Psoas muscle (tissue), 8 donors: ENCODE data around the gene IDI1. TPM values are rescaled to one million over a fixed set of nuclear protein-coding genes. Genes with fewer than 3 reads are reported as not detected.

Source experiments
- ATAC-seq, 4 donors: fragments of 200-7000 bp; cut with Tn5 transposase; one replicate each; pipeline ENCODE4 v1.9.1; 2020; ENCODE audit warnings: moderate library complexity in 3 of 4, mild to moderate bottlenecking in 2 of 4
- DNase-seq, 2 donors: peaks; one replicate each; pipeline ENCODE4 v3.0.0-alpha.2; 2020
- H3K27ac ChIP-seq: fragments of 200-600 bp; one replicate; pipeline ENCODE4 v1.8.0; 2022
- H3K27me3 ChIP-seq, 3 donors: fragments of 200-600 bp in 1 of 3; one replicate each; pipeline versions ENCODE4 v1.6.1 to v1.8.0; 2013 to 2022; ENCODE audit warnings: low read length in 2 of 3, mild to moderate bottlenecking in 2 of 3, moderate library complexity in 1 of 3; ENCODE audit not compliant: insufficient read depth in 3 of 3
- H3K36me3 ChIP-seq, 2 donors: fragments of 200-600 bp in 1 of 2; one replicate each; pipeline versions ENCODE4 v1.6.1 to v1.8.0; 2013 to 2022; ENCODE audit warnings: low read depth in 1 of 2, mild to moderate bottlenecking in 1 of 2, moderate library complexity in 1 of 2; ENCODE audit not compliant: insufficient read depth in 1 of 2
- H3K4me1 ChIP-seq: fragments of 200-600 bp; one replicate; pipeline ENCODE4 v1.8.0; 2022
- H3K4me3 ChIP-seq: fragments of 200-600 bp; one replicate; pipeline ENCODE4 v1.8.0; 2022; ENCODE audit warnings: mild to moderate bottlenecking
- H3K9me3 ChIP-seq: fragments of 200-600 bp; one replicate; pipeline ENCODE4 v1.8.0; 2022
- CTCF ChIP-seq: fragments of 200-600 bp; IDR thresholded peaks from one replicate; pipeline ENCODE4 v1.8.0; 2022; ENCODE audit warnings: antibody characterized with exemption
- WGBS, 3 donors: extraction: QIAGEN DNeasy Blood & Tissue Kit; methylation state at CpG; one replicate each; pipeline versions ENCODE4 v1.1.6 to v1.1.7; 2013; 5-methylcytosine and 5-hydroxymethylcytosine counted together
- intact Hi-C, 2 donors: fragments of 100-400 bp; cut with DNase I; formaldehyde crosslinking; loops; one replicate each; pipeline versions ENCODE4 v1.11.0 to v1.14.2; 2022
- polyA plus RNA-seq, 3 donors: library from polyadenylated mRNA; stranded (reverse); fragments of 200-250 nt; gene quantifications; one replicate each; pipeline ENCODE4 v1.2.3, GENCODE V29; 2013
- total RNA-seq, 4 donors: library from RNA; stranded (reverse); fragmentation: NEBNext Ultra II Directional in 2 of 4; extraction: Animal tissue kit (Norgen Biotek cat#: 25700) in 2 of 4; gene quantifications; one replicate each; pipeline versions ENCODE4 v1.2.1 to v1.2.4, GENCODE V29; 2021 to 2023
- donor health status: healthy with polysubstance abuse.
- donor health status: DM: no; HTN: no; CAD: no; lungs with moderate emphysema.
- donor health status: Bipolar disorder and iron deficiency.
- donor health status: healthy.
- donor health status: DM: yes; HTN: yes; CAD: no.
- donor health status: DM: no; HTN: no; CAD: no.
- donor health status: DM: no; HTN: no; CAD: no.
- donor health status: DM: yes; HTN: yes; CAD: no.

IDI1 gene
- total and polyA plus RNA-seq, 7 donors, result 42.8 to 137 (median 57.4) TPM

GRCh38 chr10:1002425-1003006 is 46.4 kb downstream of the IDI1 start:
- Histone ChIP-seq H3K9me3 (peaks cover 21% of the 10 kb centered on the region), H3K4me3 (no peak overlapping the region), H3K4me1 (no peaks in the 10 kb centered on the region), H3K27me3 (no peaks in the 10 kb centered on the region), H3K27ac (no peak overlapping the region), H3K36me3 (peaks cover 37 to 100% of the 10 kb centered on the region in 2 donors)
- intact Hi-C loops, result no loop called here
- 98 to 99% (median 98%) methylated on average over 5 of the region's 5 CpGs for WGBS, 3 donors
- ATAC-seq (no peak), DNase-seq (no peak)
- no peak for TF ChIP-seq CTCF

GRCh38 chr10:997266-998022 is 51.5 kb downstream of the IDI1 start:
- 82 to 89% (median 87%) methylated on average over 19 of the region's 19 CpGs for WGBS, 3 donors
- ATAC-seq (no peak), DNase-seq (no peak)

GRCh38 chr10:996031-996430 is 52.9 kb downstream of the IDI1 start:
- Histone ChIP-seq H3K4me1 (no peaks in the 10 kb centered on the region), H3K36me3 (peaks cover 18 to 88% of the 10 kb centered on the region in 2 donors), H3K27me3 (no peaks in the 10 kb centered on the region), H3K9me3 (no peaks in the 10 kb centered on the region), H3K27ac (no peak overlapping the region), H3K4me3 (no peak overlapping the region)
- ATAC-seq, result no peak
- intact Hi-C loops, result no loop called here
- no peak for DNase-seq
- 94 to 96% (median 94%) methylated on average over 12 of the region's 12 CpGs for WGBS, 3 donors
- no peak for TF ChIP-seq CTCF

More at GRCh38 chr10:997266-998022, 51.5 kb downstream of the IDI1 start:
- Histone ChIP-seq H3K27ac (no peak overlapping the region), H3K4me1 (no peaks in the 10 kb centered on the region), H3K4me3 (no peak overlapping the region), H3K27me3 (no peaks in the 10 kb centered on the region), H3K9me3 (peaks cover 8% of the 10 kb centered on the region), H3K36me3 (peaks cover 19 to 100% of the 10 kb centered on the region in 2 donors)
- intact Hi-C loops, result no loop called here
- no peak for TF ChIP-seq CTCF

- no peaks in the 10 kb centered on the region for H3K4me1 ChIP-seq
- H3K9me3 ChIP-seq, result no peaks in the 10 kb centered on the region
- DNase-seq (no peak), ATAC-seq (no peak)
- no peak overlapping the region for H3K27ac ChIP-seq
- WGBS, 3 donors, result 88 to 91% (median 88%) methylated on average over 7 of the region's 7 CpGs
- H3K27me3 ChIP-seq, result no peaks in the 10 kb centered on the region
- peaks cover 16 to 83% of the 10 kb centered on the region in 2 donors for H3K36me3 ChIP-seq
- no peak for TF ChIP-seq CTCF
- H3K4me3 ChIP-seq, result no peak overlapping the region
- intact Hi-C loops, result no loop called here
These were observed 53.4 kb downstream of the IDI1 start for GRCh38 chr10:995559-995926.
